SKM-1 treated with dmso at 0.1 percent for 144 hours (cell line): ENCODE measurements around the gene ABHD1.
"Not testable (repeated sequence)": the region's sequence is repeated elsewhere in the genome, so short reads cannot be mapped to it uniquely, and the experiment has no call there.

ENCODE experiments used
- DNase-seq: peaks from one replicate; lab custom pipeline; 2025; ENCODE audit not compliant: unreplicated experiment; lab: John Stamatoyannopoulos, UW

ABHD1 gene

DNA sequence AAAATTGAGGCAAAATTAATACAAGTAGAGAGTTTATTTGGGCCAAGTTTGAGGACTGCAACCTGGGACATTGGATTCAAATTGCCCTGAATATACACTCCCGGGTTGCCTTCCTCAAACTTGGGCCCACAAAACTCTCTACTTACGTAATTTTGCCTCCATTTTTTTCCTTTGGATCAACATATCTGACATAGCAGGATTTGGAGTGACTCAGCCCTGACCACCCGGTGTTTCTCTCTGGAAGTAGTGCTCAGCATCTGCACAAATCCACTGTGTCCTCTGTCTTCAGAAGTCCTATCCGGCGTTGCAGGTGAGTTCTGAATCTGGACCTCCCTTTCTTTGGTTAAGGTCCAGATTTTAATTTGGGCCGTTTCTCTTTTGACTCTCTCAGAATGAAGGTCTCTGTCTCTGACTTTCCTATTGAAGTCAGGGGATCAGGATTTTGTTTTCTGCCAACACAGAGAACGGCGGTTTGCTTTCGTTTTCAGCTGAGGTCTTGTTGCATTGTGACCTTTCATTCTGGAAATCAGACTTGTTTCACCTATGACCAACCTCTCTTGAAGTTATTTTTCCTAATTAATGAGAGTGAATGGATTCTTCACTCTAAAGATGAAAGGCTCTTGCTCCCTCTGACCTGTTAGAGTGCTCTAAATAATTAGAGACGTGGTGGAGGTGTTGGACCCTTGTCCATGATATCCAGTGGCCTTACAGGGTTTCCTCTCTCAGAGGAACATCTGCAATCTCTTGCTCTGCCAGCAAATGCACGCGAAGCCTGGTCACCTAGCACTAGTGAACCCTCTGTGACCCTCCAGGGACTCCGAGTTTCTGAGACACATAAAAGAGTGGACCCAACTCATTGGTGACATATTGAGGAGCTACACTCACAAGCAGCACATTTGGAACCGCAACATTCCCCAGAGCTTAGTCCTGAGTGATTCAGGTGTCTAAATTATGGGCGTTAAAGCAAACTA lies 38.8 kb downstream of the ABHD1 start:
- DNase-seq: no peak

DNA sequence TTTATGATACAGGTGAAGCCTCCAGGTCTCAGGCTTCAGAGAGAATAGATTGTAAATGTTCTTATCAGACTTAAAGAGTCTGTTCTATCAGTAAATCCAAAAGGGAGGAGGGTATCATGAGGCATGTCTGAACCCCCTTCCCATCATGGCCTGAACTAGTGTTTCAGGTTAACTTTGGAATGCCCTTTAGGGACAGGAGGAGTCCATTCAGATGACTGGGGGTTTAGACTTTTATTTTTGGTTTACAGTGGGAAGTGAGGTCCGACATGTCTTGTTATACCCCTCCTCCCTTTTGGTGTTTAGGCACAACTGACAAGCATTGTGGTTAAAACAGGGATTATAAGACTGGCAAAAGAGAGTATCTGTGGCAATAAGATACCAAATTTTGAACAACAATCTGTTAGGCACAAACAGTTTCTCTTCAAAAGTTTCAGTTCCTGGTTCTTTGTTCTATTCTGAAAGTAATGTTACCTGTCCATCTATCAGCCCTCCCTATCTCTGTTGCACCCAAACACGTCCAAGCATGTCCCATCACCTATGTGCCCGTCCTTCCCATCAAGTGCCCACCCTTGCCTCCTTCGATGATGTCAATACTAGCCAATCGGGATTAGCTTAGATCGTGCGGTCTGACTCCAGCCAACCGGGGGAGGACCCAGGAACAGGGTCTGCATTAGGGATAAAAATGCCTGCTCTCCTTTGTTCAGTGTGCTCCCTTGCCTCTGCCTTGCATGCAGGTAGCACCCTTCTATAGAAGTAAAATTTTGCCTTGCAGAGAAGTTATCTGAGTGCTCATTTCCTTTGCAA lies 41.5 kb downstream of the ABHD1 start:
- no peak for DNase-seq

DNA sequence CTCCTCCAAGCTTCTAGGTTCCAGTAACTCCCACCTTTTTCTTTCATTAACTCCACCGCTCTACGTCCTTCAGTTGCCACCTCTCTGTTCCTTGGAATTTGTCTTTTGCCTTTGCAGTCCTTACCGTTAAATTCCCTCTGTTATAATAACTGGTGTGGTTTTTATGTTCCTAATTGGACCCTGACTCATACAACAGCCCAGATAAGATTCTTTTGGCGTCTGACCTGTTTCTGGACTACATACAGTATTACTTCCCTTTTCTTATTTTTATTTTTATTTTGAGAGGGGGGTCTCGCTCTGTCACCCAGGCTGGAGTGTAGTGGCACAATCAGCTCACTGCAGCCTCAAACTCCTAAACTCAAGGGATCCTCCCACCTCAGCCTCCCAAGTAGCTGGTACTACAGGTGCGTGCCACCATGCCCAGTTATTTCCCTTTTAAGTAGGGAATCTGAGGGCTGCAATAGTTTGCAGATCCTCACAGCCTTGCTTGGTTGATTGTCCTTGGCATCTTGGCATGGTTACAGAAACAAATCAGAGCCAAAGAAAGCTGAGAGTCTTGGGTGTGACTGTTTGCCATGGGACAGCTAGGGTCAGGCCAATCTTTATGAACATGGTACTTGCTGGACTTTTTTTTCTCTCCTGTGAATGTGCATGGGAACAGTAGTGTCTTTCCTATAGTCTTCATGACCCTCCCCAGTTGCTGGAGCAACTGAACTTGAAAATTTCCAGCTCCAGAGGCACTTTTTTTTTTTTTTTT lies 47.1 kb downstream of the ABHD1 start:
- no peak for DNase-seq

DNA sequence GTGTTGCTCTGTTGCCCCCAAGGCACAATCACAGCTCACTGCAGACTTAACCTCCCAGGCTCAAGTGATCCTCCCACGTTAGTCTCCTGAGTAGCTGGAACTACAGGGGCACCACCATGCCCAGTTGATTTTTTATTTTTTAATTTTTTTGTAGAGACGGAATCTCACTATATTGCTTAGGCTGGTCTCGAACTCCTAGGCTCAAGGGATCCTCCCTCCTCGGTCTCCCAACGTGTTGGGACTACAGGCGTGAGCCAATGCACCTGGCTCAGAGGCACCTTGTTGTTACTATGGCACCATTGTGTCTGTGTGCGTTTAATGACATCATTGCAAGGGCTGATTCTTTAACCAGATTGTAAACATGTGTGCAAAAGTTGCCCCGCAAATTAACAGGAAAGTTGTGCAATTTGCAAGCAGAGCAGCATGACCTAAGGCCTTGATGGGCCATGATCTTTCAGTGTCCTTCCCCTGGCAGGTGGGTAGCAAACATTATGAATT lies 47.8 kb downstream of the ABHD1 start:
- no peak for DNase-seq

DNA sequence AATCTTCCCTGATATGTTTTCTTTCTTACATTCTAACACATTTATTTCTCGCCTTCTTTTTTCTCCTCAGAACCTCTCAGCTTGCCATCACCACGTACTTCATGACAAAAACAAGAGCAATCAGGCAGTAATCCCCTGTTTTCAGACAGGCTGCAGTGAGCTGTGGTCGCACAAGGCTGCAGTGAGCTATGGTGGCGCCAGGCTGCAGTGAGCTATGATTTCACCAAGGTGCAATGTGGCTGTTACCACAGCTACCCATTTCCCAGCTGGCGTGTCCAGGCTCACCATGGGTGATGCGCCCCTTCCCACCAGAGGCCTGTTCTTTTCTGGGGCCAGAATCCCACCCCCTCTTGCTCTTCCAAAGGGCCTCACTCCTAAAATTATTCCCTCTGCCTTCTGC lies 51.0 kb downstream of the ABHD1 start:
- no peak for DNase-seq

DNA sequence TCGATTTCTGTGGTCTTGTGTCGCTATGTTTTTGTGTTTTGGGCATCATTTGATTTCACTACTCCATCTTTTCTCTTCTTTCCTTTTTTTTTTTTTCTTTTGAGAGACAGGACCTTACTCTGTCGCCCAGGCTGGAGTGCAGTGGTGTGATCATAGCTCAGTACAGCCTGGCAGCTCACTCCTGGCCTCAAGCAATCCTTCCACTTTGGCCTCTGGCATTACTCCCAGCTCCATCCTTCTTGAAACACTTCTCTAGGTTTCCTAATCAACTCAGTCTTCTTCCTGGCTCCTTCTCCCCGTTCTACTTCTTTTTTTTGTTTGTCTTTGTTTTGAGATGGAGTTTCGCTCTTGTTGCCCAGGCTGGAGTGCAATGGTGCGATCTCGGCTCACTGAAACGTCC lies 51.7 kb downstream of the ABHD1 start:
- no peak for DNase-seq

DNA sequence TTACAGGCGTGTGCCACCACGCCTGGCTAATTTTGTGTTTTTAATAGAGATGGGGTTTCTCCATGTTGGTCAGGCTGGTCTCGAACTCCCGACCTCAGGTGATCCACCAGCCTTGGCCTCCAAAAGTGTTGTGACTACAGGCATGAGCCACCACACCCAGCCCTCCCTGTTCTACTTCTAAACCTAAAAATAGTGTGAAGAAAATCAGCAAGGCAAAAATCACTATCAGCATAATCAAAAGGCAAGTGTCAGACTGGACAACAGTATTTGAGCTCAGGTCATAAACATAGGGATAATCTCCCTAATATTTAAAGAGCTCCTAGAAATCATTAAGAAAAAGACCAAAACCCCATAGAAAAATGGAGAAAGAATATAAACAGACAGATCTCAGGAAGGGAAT lies 52.2 kb downstream of the ABHD1 start:
- not testable (repeated sequence) for DNase-seq

GRCh38 chr2:27177441-27178351 lies 54.1 kb downstream of the ABHD1 start:
- DNase-seq: no peak

DNA sequence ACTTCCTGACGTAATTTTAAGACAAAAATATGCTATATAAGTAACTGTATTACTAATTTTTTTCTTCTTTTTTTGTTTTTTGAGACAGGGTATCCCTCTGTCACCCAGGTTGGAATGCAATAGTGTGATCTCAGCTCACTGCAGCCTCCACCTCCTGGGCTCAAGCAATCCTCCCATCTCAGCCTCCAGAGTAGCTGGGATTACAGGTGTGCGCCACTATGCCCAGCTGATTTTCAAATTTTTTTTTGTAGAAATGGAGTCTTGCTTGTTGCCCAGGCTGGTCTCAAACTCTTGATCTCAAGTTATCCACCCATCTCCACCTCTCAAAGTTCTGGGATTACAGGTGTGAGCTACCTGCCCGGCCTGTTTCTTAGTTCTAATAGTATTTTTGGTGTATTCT lies 54.9 kb downstream of the ABHD1 start:
- DNase-seq: no peak

DNA sequence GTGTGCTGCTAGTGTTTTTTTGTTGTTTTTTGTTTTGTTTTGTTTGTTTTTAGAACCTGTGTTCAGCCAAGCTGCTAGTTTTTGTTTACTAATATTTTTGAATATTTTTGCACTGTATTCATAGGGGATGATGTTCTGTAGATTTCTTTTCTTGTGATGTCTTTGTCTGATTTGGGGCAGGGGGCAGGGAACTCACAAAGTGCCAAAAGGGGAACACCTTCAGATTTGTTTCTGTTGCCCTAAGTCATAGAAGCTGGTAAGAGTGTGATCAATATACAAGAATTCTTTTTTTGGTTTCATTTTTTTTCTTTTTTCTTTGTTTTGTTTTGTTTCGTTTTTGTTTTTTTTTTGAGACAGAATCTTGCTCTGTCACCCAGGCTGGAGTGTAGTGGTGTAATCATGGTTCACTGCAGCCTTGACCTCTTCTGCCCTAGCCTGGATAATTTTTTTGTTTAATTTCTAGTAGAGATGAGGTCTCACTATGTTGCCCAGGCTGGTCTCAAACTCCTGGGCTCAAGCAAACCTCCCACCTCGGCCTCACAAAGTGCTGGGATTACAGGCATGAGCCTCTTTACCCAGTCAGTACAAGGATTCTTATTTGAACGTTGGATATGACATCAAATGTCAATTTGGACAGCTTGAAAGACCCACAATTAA lies 55.9 kb downstream of the ABHD1 start:
- DNase-seq: no peak
